ENCODE measurements around the gene AMZ1.
"Not testable (repeated sequence)": the region's sequence is repeated elsewhere in the genome, so short reads cannot be mapped to it uniquely, and the experiment has no call there.

Gene AMZ1

GRCh38 chr7:2730846-2731770, 43.1 kb downstream of the AMZ1 start:
- H3K9me3 ChIP-seq (ENCODE audit: control insufficient read depth, low read length): no peaks in the 10 kb centered on the region
- no peaks in the 10 kb centered on the region for H3K36me3 ChIP-seq (ENCODE audit: control insufficient read depth, insufficient read depth, low read length)
- H3K9ac ChIP-seq (ENCODE audit: low read length): no peak overlapping the region
- H3K4me3 ChIP-seq (ENCODE audit: low read length): no peak overlapping the region
- H3K27me3 ChIP-seq (ENCODE audit: control insufficient read depth, insufficient read depth, low read length): no peaks in the 10 kb centered on the region
- H3K4me1 ChIP-seq (ENCODE audit: control insufficient read depth, insufficient read depth, low read length): peaks cover 18% of the 10 kb centered on the region

- H3K27me3 ChIP-seq (ENCODE audit: control insufficient read depth, insufficient read depth, low read length): no peaks in the 10 kb centered on the region
- H3K4me3 ChIP-seq (ENCODE audit: low read length): no peak overlapping the region
- H3K36me3 ChIP-seq (ENCODE audit: control insufficient read depth, insufficient read depth, low read length): no peaks in the 10 kb centered on the region
- H3K4me1 ChIP-seq (ENCODE audit: control insufficient read depth, insufficient read depth, low read length): peaks cover 18% of the 10 kb centered on the region
- no peaks in the 10 kb centered on the region for H3K9me3 ChIP-seq (ENCODE audit: control insufficient read depth, low read length)
- no peak overlapping the region for H3K9ac ChIP-seq (ENCODE audit: low read length)
Measured at GRCh38 chr7:2732388-2732787, 44.4 kb downstream of the AMZ1 start.

DNA sequence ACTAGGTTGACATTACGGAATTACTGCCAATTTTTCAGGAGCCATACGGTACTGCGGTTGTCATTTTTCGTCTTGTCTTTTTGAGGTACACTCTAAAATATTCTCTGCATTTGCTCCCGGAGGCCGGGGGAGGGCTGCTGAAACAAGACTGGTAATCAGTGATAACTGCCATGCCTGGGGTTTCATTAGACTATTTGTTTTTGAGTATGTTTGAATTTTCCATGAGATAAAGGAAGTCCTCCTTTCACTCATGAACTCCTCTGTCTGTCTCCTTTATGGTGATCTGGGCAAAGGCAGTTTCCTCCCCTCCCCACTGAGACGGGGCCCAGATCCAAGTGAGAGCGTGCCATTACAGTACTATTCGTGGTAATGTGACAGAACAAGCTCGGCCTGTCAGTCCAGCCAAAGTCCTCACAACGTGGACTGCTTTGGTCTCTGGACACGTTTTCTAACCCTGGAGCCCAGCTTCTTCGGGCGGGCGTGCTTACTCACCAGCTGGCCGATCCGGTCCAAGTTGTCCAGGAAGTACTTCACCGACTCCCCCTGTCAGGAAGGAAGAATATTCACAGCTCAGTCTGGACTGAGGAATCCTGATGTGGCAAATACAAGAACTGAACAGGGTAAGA, 45.1 kb downstream of the AMZ1 start:
- Histone ChIP-seq H3K9me3 (ENCODE audit: control insufficient read depth, low read length) (no peaks in the 10 kb centered on the region), H3K9ac (ENCODE audit: low read length) (no peak overlapping the region), H3K36me3 (ENCODE audit: control insufficient read depth, insufficient read depth, low read length) (no peaks in the 10 kb centered on the region), H3K27me3 (ENCODE audit: control insufficient read depth, insufficient read depth, low read length) (no peaks in the 10 kb centered on the region), H3K4me3 (ENCODE audit: low read length) (no peak overlapping the region), H3K4me1 (ENCODE audit: control insufficient read depth, insufficient read depth, low read length) (peaks cover 18% of the 10 kb centered on the region)

GRCh38 chr7:2734084-2734686, 46.2 kb downstream of the AMZ1 start:
- Histone ChIP-seq H3K4me3 (ENCODE audit: low read length) (no peak overlapping the region), H3K27me3 (ENCODE audit: control insufficient read depth, insufficient read depth, low read length) (no peaks in the 10 kb centered on the region), H3K9ac (ENCODE audit: low read length) (no peak overlapping the region), H3K9me3 (ENCODE audit: control insufficient read depth, low read length) (no peaks in the 10 kb centered on the region), H3K36me3 (ENCODE audit: control insufficient read depth, insufficient read depth, low read length) (no peaks in the 10 kb centered on the region), H3K4me1 (ENCODE audit: control insufficient read depth, insufficient read depth, low read length) (peaks cover 18% of the 10 kb centered on the region)

DNA sequence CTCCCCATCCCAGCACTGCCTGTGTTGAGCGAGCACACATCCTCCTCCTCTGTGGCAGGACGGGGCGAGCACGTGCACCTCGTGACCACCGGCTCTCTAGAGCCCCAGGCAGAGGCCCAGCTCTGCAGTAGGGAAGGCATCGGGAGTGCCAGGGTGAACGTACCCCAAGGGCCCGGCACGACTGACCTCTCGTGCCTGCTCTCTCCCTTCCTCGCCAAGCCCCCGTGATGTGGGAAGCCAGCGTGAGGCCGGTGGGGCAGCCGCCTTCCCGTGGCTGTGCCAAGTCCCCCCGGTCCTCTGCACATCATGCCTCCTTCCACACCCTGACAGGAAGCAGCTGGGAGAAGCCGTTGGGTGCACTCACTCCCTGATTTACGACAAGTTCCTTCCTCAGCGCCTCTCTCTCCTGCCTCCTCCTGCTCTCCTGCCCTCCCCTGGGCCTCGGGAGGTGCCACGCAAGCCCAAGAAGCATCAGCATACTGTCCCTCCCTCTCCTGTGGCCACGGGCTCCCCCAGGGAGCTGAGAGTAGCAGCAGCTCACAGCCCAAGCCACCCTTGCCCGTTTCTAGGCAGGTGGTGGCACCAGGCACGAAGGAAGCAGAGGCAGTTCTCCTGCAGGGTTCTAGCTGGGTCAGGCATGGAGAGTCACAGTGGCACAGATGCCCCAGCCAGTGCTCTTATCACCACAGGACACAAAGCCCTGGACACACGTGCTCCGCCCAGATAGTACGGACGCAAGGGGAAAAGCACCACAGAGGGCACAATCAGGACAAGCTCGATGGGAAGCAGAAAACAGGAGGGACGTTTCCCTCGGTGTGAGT, 47.0 kb downstream of the AMZ1 start:
- no peak overlapping the region for H3K9ac ChIP-seq (ENCODE audit: low read length)
- no peaks in the 10 kb centered on the region for H3K27me3 ChIP-seq (ENCODE audit: control insufficient read depth, insufficient read depth, low read length)
- H3K4me3 ChIP-seq (ENCODE audit: low read length): no peak overlapping the region
- no peaks in the 10 kb centered on the region for H3K36me3 ChIP-seq (ENCODE audit: control insufficient read depth, insufficient read depth, low read length)
- no peaks in the 10 kb centered on the region for H3K9me3 ChIP-seq (ENCODE audit: control insufficient read depth, low read length)
- H3K4me1 ChIP-seq (ENCODE audit: control insufficient read depth, insufficient read depth, low read length): peaks cover 18% of the 10 kb centered on the region

DNA sequence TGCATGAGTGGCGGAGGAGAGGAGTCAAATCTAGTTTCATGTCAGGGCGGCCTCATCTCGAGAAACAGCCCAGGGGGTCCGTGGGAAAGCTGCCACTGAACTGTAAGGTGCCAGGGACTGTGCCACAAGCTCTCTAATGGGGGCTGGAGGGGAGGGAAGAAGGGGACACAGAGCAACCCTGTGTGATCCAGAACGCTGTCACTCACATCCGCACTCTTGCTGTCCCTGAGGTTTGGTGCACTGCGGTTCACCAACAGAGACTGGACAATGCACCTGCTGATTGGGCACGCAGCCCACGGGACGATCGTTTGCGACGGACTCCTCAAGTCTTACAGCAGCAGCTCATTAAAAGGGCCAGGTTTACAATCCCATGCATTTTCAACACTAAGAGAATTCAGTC, 47.7 kb downstream of the AMZ1 start:
- no peak overlapping the region for H3K4me3 ChIP-seq (ENCODE audit: low read length)
- no peaks in the 10 kb centered on the region for H3K27me3 ChIP-seq (ENCODE audit: control insufficient read depth, insufficient read depth, low read length)
- H3K36me3 ChIP-seq (ENCODE audit: control insufficient read depth, insufficient read depth, low read length): no peaks in the 10 kb centered on the region
- no peaks in the 10 kb centered on the region for H3K9me3 ChIP-seq (ENCODE audit: control insufficient read depth, low read length)
- no peak overlapping the region for H3K9ac ChIP-seq (ENCODE audit: low read length)
- peaks cover 18% of the 10 kb centered on the region for H3K4me1 ChIP-seq (ENCODE audit: control insufficient read depth, insufficient read depth, low read length)

DNA sequence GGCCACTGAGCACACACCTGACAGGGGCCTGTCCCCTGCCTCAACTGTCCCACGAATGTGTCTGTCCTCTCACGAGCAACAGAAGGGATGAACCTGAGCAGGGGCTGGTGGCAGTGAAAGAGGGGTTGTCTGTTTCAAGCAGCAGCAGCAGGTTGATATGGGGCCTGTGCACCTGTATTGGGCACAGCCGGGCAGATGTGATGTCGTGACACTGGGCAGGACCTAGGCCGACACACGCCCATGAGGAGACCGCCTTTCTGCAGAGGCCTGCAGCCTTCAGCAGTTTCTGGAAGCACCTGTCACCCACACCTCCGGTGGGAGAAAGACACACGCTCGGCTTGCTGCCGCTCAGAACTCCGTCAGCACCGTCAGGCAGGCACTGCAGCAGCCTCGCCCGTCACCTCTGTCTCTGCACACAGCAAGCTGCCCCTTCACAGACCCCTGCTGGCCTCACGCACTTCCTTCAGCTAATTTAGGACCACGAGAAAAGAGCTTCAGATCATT, 48.5 kb downstream of the AMZ1 start:
- Histone ChIP-seq H3K9ac (ENCODE audit: low read length) (no peak overlapping the region), H3K4me1 (ENCODE audit: control insufficient read depth, insufficient read depth, low read length) (peaks cover 18% of the 10 kb centered on the region), H3K27me3 (ENCODE audit: control insufficient read depth, insufficient read depth, low read length) (no peaks in the 10 kb centered on the region), H3K4me3 (ENCODE audit: low read length) (no peak overlapping the region), H3K9me3 (ENCODE audit: control insufficient read depth, low read length) (no peaks in the 10 kb centered on the region), H3K36me3 (ENCODE audit: control insufficient read depth, insufficient read depth, low read length) (no peaks in the 10 kb centered on the region)

DNA sequence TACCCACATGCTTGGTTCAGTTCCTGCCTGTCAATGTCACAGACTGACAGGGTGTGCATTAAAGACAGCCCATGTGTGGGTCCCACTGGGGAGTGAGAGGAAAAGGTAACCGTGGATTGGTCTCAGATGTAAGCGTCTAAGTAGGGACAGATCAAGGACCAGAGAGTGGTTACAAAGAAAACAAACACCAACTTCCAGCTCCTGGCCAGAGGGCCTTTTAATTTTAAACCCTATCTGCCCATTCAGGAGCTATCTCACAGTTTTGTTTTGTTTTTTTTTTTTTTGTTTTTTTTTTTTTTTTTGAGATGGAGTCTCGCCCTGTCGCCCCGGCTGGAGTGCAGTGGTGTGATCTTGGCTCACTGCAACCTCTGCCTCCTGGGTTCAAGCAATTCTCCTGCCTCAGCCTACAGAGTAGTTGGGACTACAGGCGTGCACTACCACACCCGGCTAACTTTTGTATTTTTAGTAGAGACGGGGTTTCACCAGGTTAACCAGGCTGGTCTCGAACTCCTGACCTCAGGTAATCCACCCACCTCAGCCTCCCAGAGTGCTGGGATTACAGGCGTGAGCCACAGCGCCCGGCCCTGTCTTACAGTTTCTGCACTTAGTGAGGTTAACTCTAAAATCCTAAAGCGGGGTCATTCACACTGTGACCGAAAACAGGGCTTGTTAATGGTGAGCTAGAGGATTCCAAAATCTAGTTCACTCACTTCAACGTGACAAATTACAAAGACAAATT, 49.2 kb downstream of the AMZ1 start:
- H3K27me3 ChIP-seq (ENCODE audit: control insufficient read depth, insufficient read depth, low read length); H3K4me3 ChIP-seq (ENCODE audit: low read length); H3K9me3 ChIP-seq (ENCODE audit: control insufficient read depth, low read length); H3K36me3 ChIP-seq (ENCODE audit: control insufficient read depth, insufficient read depth, low read length); H3K9ac ChIP-seq (ENCODE audit: low read length): not testable (repeated sequence)
- H3K4me1 ChIP-seq (ENCODE audit: control insufficient read depth, insufficient read depth, low read length): peaks cover 18% of the 10 kb centered on the region

- no peak overlapping the region for H3K9ac ChIP-seq (ENCODE audit: low read length)
- H3K4me1 ChIP-seq (ENCODE audit: control insufficient read depth, insufficient read depth, low read length): peaks cover 17% of the 10 kb centered on the region
- no peaks in the 10 kb centered on the region for H3K36me3 ChIP-seq (ENCODE audit: control insufficient read depth, insufficient read depth, low read length)
- no peak overlapping the region for H3K4me3 ChIP-seq (ENCODE audit: low read length)
- H3K27me3 ChIP-seq (ENCODE audit: control insufficient read depth, insufficient read depth, low read length): no peaks in the 10 kb centered on the region
- no peaks in the 10 kb centered on the region for H3K9me3 ChIP-seq (ENCODE audit: control insufficient read depth, low read length)
Measured at GRCh38 chr7:2737771-2738540, 50.0 kb downstream of the AMZ1 start.

DNA sequence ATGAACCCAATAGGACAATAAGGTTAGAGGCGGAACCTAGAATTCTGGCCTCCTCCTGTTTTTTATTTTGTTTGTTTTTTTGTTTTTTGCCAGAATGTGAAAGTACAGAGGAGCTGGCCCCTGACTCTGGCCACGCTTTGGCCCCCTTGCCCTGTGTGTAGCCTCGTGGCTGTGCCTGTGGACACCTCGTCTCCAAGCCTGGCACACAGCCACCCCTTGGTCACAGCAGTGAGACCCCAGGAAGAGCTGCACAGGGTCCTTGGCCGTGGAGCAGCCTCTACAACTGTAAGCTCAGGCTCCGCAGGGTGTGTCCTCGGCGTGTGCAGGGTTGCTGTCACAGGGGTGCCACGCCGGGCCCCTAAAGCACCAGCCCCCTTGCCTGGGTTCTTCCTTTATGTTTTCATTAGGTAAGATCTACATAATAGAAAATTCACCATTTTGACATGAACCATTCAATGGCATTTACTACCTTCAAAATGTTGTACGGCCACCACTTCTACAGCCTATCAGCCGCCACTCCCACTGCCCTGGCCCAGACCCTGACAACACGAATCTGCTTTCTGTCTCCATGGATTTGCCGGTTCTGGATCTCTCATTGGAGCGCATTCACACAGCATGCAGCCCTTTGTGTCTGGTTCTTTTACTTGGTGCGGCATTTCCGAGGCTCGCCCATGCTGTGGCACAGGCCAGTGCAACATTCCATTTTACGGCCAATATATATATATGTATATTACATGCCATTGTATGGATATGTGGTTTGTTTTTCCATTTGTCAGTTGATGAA, 51.0 kb downstream of the AMZ1 start:
- Histone ChIP-seq H3K4me3 (ENCODE audit: low read length) (no peak overlapping the region), H3K9ac (ENCODE audit: low read length) (no peak overlapping the region), H3K9me3 (ENCODE audit: control insufficient read depth, low read length) (no peaks in the 10 kb centered on the region), H3K4me1 (ENCODE audit: control insufficient read depth, insufficient read depth, low read length) (peaks cover 8% of the 10 kb centered on the region), H3K36me3 (ENCODE audit: control insufficient read depth, insufficient read depth, low read length) (no peaks in the 10 kb centered on the region), H3K27me3 (ENCODE audit: control insufficient read depth, insufficient read depth, low read length) (no peaks in the 10 kb centered on the region)

Measured in mucosa of stomach (tissue), 1 donor.